Dermis blood vessel endothelial cell (primary cell): Measurements from ENCODE around the gene ITPR2. TPM values are rescaled to one million over a fixed set of nuclear protein-coding genes. Genes with fewer than 3 reads are reported as not detected.
"Not testable (repeated sequence)": the region's sequence is repeated elsewhere in the genome, so short reads cannot be mapped to it uniquely, and the experiment has no call there.

ENCODE experiments used
- DNase-seq: peaks from one replicate; pipeline ENCODE4 v3.0.0; 2010
- total RNA-seq: library from RNA; depleted of rRNA; stranded (reverse); fragments of >200 nt; gene quantifications from 2 replicates; pipeline ENCODE4 v1.2.3, GENCODE V29; 2014

Gene ITPR2
- total RNA-seq, 1 donor from 2014 or later, result 43.2 TPM

- DNase-seq, result not testable (repeated sequence)
Observed at GRCh38 chr12:26729137-26729671, 103.8 kb downstream of the ITPR2 start.

DNA sequence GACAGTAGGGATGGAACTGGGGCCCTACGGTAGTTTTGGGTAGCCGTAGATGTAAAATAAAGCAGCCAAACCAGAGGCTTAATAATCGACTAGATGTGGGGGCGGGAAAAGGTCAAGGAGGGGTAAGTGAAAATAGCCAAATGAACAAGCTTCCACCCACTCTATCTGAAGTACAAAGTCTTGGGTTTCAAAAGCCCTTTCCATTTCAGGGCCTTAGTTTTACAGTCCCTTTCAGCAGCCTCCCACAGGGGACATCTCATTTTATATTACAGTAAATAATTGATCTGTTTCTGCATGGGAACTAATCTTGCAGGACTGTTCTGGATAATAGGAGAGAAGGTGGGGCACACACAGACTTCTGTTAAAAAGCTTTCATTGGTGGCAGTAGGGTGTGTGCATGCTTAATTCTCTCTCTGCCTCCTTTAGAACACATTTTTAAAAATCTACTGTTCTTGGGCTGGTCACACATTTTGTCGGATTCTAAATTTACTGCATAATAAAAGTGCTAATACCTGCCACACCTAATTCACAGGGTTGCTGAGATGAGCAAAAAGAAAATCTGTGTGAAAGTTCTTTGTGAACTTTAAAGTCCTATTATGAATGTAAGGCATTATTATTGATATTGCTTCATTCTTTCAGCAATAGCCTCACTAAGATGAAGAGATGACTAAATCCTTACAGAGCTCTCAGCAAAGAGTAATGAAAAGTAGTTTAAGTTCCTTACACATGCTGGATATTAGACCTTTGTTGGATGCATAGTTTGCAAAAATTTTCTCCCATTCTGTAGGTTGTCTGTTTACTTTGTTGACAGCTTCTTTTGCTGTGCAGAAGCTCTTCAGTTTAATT is 104.6 kb downstream of the ITPR2 start:
- DNase-seq, result no peak

- no peak for DNase-seq
Observed at GRCh38 chr12:26727482-26728204, 105.4 kb downstream of the ITPR2 start.

DNA sequence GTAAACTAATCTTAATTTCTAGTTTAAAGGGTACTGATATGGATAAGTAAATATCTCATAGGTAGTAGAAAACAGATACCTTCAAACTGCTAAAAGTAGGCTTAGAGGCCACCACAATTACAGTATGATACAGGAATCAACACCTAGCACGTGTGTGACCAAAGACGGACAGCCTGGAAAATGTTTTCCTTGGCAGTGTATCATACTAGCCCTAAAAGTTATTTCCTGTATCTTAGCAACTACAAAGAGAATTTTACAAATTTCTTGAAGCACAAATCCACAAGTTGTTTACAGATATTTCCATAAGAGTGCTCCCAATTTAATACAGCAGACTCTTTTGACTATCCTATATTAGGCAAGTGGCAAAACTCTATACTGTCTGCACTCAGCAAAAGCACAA is 106.0 kb downstream of the ITPR2 start:
- DNase-seq, result peak; percentile 57

DNA sequence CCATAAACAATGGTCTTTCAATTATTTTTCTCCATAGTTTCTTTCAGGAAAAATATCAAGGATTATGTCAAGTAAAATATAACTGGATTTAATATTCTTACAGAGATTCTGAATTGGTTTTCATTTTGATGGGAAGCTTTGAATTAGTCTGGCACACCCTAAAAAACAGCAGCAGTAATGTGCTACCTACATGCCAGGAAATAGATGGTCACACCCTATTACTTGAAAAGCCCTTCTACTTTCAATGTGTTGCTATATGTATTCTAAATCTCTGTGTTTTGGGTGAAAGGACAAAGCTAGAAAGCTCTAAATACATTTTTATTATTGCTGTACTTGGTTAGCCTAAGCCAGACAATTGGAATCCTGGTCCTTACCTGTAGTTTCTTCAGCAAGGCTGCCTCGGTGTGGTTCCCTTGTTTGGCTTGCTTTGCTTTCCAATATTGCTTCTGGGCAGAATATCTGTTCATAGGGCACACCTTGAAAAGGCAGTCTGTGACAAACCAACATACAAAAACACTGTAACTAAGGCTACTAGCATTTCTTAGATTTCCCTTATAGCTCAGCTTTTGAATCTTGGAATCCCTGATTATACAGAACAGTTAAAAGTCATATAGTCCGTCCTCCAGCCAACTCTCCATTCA is 107.6 kb downstream of the ITPR2 start:
- DNase-seq, result no peak

DNA sequence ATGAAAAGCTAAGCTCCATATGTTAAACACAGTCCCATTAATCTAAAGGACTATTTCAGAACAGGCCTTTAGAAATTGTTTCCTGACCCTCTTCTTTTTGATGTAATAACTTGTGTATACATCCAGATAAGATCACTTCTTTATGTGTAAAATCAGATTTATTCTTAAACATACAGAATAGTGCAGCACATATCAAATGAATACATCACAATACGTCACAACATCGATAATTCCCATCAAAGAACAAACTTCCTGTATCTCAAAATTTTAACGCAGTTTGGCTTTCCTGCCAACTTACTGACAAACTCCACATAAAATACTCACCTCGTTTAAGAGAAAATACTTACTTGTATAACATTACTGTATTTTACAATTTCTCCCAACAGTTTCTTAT is 108.7 kb downstream of the ITPR2 start:
- DNase-seq, result no peak

- peak; percentile 45 for DNase-seq
Observed at GRCh38 chr12:26723379-26724308, 109.3 kb downstream of the ITPR2 start.

DNA sequence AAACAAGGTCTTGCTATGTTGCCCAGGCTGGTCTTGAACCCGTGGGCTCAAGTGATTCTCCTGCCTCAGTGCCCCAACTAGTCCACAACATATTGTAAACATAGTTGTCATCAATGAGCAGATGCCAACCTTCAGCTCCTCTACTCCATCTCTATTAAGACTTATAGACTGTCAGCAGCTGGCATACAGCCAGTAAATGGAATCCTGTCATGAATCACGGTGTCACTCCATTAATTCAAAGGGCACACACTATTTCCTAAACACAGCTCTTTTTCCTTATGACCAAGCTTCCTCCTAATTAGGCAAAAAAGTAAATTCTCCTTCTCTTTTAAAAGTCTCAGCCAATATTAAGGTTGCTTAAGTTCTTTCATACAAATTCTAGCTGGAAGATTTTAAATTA is 111.2 kb downstream of the ITPR2 start:
- DNase-seq, result peak; percentile 92

DNA sequence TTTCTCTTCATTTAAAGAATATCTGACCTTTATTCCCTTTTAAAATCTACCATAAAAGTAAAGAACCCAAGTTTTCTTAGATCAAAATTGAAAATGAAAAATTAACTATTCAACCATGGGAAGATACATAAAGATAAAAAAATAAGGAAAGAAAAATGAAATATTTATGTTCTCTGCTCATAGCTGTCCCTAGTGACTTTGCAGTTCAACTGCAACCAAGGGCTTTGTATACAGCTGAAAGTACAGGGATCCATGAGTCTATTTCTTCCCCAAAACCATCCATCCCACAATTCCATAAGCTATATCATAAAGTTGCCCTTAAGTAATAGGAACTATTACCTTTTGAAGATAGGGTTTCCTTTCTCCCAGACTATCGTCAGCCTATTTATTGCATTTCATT is 113.1 kb downstream of the ITPR2 start:
- peak; percentile 14 for DNase-seq

DNA sequence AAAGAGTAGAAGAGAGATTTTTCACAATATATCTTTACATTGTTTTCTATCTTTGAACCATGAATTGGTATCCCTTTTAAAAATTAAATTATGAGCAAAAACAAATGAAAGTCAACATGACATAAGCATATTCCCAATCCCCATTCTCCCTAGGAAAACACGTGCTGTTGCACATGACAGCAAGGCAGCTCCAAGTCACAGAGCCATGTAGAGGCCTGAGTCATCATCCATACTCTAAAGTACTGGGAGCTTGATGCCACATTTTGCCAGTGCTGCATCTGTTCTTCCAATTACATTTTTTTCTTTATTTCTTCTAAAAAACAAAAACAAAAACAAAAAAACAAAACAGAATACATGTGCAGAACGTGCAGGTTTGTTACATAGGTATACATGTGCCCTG is 115.2 kb downstream of the ITPR2 start:
- DNase-seq, result no peak

GRCh38 chr12:26715232-26715631 is 117.8 kb downstream of the ITPR2 start:
- no peak for DNase-seq

DNA sequence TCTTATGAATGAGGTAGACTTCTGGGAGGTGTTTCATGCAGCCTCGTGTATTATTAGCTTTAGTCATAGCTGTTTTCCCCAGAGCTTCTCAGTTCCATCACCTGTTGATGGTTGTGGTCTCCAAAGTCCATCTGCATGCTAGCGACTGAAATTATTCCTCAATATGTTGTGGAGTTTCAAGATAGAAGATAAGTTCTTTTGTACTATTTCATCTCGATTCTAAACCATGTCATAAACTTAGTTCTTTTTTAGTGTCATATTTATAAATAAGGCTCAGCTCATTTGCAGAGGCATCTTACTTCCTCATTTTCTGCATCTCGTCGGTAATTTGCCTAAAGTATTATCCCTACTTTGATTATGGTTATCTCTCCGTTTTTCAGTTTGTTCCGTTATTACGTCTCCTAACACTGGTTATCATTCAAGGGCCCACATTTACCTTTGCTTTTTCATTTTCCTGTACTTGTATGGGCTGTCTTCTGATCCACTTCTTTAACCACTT is 119.1 kb downstream of the ITPR2 start:
- DNase-seq, result no peak

GRCh38 chr12:26712892-26713291 is 120.1 kb downstream of the ITPR2 start:
- no peak for DNase-seq

- no peak for DNase-seq
Observed at GRCh38 chr12:26711569-26711968, 121.4 kb downstream of the ITPR2 start.

DNA sequence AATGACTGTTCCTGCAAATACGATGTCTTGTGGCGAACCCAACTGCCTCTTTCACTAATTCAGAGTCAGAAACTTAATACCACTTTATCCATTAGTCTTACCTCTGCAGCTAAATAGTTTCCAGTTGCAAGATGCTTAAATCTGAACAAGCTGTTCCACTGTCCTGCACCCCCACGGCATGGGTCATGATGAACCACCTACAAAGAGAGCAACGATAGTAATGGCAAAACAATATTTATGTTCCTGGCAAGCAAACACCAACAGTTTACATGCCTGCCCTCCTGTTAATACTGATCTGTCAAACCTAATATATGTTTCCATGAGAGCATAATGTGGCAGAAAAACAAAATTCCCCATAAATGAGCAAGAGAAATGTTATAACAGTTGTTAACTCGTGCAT is 121.9 kb downstream of the ITPR2 start:
- no peak for DNase-seq

- no peak for DNase-seq
Observed at GRCh38 chr12:26705851-26706250, 127.1 kb downstream of the ITPR2 start.

- peak; percentile 19 for DNase-seq
Observed at GRCh38 chr12:26704684-26705460, 128.1 kb downstream of the ITPR2 start.

GRCh38 chr12:26704214-26704613 is 128.8 kb downstream of the ITPR2 start:
- DNase-seq, result no peak

GRCh38 chr12:26702741-26703140 is 130.3 kb downstream of the ITPR2 start:
- no peak for DNase-seq

DNA sequence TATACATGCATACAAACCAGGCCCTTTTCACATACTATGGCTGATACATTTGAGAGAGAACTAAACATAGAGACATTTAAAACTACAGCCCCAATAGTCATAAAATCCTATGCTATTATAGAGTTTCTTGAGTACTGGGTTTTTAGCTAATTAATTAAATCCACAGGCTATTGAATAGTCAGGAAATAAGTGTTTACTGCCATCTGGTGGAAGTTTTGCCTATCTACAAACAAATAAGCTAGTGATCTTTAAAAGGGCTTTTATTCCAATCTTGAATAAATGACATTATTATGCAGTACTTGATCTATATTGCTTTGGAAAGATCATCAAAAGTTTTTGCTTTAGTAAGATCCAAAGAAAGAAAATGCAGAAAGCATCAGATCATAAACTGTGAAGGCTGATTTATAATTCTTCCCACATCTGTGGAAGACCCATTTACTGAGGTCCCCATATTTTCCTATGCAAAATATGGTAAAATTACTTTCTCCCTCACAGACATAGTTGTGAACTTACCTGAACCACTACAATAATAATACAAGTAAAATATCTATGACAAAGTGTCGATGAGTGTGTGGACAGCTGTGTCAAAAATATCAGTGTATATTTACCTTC is 131.3 kb downstream of the ITPR2 start:
- peak; percentile 72 for DNase-seq

DNA sequence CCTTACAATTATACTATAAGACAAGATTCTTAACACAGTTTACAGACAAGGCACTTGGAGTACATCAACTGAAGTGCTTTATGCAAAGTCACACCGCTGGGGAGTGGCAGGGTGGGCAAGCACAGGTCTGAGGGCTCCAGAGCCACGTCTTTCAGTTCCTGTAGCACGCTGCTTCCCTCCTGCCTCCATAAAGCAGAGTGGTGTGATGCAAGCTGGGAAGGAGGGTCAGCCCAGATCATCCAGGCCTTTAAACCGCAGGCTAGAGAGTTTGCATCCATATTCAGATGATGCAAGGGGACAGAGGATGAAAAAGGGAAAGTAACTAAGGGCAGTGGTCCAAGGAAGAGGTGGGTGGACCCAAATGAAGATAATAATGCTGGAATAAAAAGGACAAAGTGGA is 132.6 kb downstream of the ITPR2 start:
- no peak for DNase-seq
